ENCODE data around the gene CTDP1. TPM values are rescaled to one million over a fixed set of nuclear protein-coding genes. Genes with fewer than 3 reads are reported as not detected.

The CTDP1 gene
- total RNA-seq, 1 experiment from 2014 or later: 24.9 TPM

DNA sequence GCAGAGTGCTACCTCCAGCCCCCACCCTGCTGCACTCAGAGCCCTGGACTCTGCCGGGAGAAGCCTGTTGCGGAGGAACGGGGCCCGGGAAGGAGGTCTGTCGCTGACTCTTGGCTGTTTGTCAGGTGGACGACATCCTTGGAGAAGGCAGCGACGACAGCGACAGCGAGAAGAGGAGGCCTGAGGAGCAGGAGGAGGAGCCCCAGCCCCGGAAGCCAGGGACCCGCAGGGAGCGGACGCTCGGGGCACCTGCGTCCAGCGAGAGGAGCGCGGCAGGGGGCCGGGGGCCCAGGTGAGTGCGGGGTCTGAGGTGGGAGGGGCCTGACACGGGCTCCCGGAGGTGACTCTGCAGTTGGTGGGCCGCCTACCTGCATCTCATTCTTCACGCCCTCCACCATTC lies 56.6 kb downstream of the CTDP1 start:
- Histone ChIP-seq H3K9ac (ENCODE audit: low read length) (no peak overlapping the region), H3K36me3 (ENCODE audit: control insufficient read depth in 1 of 2, insufficient read depth in 2 of 2, low read length in 2 of 2) (peaks cover 2 to 48% of the 10 kb centered on the region in 2 experiments)
- RAD21 ChIA-PET (ENCODE audit: low non-redundant PET in 1 of 2, low total read pairs in 2 of 2, uncharacterized antibody in 2 of 2, unreplicated experiment in 2 of 2): no interaction called here

More for the DNA sequence above, 56.6 kb downstream of the CTDP1 start:
- ChIA-PET CTCF (no interaction called here), POLR2A (no interaction called here)
- Histone ChIP-seq H3K4me1 (ENCODE audit: control insufficient read depth in 1 of 2, insufficient read depth in 2 of 2, low read length in 2 of 2) (no peaks in the 10 kb centered on the region), H3K9me3 (ENCODE audit: control insufficient read depth in 1 of 2, insufficient read depth in 1 of 2, low read depth in 1 of 2, low read length in 2 of 2) (peaks cover 5 to 10% of the 10 kb centered on the region in 2 experiments; a peak in 3 of 4 replicates), H3K9me2 (ENCODE audit: insufficient read depth) (no peaks in the 10 kb centered on the region), H3K27me3 (ENCODE audit: insufficient read depth, low read length) (no peaks in the 10 kb centered on the region), H4K20me1 (ENCODE audit: insufficient read depth) (no peaks in the 10 kb centered on the region), H3K4me3 (replicated peaks in 1 of 2; ENCODE audit: low read depth in 1 of 2, low read length in 2 of 2) (no peak overlapping the region), H3K4me2 (ENCODE audit: low read length) (no peak overlapping the region), H3K27ac (ENCODE audit: low read depth, low read length) (no peak overlapping the region), H2AFZ (ENCODE audit: low read depth, low read length, poor library complexity, severe bottlenecking) (no peak overlapping the region), H3K79me2 (ENCODE audit: insufficient read depth, low read length) (no peaks in the 10 kb centered on the region)
- DNase-seq (ENCODE audit: low read depth, low spot score) (no peak), ATAC-seq (no peak)
- TF ChIP-seq YY1 (IDR thresholded peaks at IDR 0.05; ENCODE audit: extremely low read depth, insufficient replicate concordance, low read depth, low read length) (no peak), CEBPB (IDR thresholded peaks at IDR 0.05; ENCODE audit: low read depth) (no peak), EZH2phosphoT487 (IDR thresholded peaks at IDR 0.05; ENCODE audit: borderline replicate concordance) (no peak), EGR1 (IDR thresholded peaks at IDR 0.05; ENCODE audit: low read depth) (no peak), SRF (IDR thresholded peaks at IDR 0.05; ENCODE audit: low read depth) (no peak), SIN3A (IDR thresholded peaks at IDR 0.05; ENCODE audit: low read depth) (no peak), EZH2 (IDR thresholded peaks at IDR 0.05) (no peak), SP1 (IDR thresholded peaks at IDR 0.05; ENCODE audit: low read depth) (no peak), JUND (IDR thresholded peaks at IDR 0.05) (no peak), POLR2A (IDR thresholded peaks at IDR 0.05; ENCODE audit: borderline replicate concordance, extremely low read depth, insufficient read depth, insufficient read length) (no peak), CBX3 (IDR thresholded peaks at IDR 0.05; ENCODE audit: low read depth) (no peak), ELF1 (IDR thresholded peaks at IDR 0.05; ENCODE audit: borderline replicate concordance, low read depth) (no peak), TCF7L2 (IDR thresholded peaks at IDR 0.05; ENCODE audit: borderline replicate concordance, extremely low read depth, insufficient read depth, insufficient read length) (no peak), ZFX (IDR thresholded peaks at IDR 0.05) (no peak), RAD21 (IDR thresholded peaks at IDR 0.05; ENCODE audit: low read depth) (no peak), FOSL1 (IDR thresholded peaks at IDR 0.05; ENCODE audit: low read depth) (no peak), POLR2AphosphoS5 (IDR thresholded peaks at IDR 0.05; ENCODE audit: low read depth, low read length) (no peak)
- TF ChIP-seq, protein P1, sequence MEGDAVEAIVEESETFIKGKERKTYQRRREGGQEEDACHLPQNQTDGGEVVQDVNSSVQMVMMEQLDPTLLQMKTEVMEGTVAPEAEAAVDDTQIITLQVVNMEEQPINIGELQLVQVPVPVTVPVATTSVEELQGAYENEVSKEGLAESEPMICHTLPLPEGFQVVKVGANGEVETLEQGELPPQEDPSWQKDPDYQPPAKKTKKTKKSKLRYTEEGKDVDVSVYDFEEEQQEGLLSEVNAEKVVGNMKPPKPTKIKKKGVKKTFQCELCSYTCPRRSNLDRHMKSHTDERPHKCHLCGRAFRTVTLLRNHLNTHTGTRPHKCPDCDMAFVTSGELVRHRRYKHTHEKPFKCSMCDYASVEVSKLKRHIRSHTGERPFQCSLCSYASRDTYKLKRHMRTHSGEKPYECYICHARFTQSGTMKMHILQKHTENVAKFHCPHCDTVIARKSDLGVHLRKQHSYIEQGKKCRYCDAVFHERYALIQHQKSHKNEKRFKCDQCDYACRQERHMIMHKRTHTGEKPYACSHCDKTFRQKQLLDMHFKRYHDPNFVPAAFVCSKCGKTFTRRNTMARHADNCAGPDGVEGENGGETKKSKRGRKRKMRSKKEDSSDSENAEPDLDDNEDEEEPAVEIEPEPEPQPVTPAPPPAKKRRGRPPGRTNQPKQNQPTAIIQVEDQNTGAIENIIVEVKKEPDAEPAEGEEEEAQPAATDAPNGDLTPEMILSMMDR (IDR thresholded peaks at IDR 0.05 in 2 of 3, conservative IDR thresholded peaks at IDR 0.05 in 1 of 3; ENCODE audit: borderline replicate concordance in 1 of 3, insufficient read depth in 1 of 3, low read depth in 2 of 3, low read length in 2 of 3): no peak
- TF ChIP-seq, protein P2, sequence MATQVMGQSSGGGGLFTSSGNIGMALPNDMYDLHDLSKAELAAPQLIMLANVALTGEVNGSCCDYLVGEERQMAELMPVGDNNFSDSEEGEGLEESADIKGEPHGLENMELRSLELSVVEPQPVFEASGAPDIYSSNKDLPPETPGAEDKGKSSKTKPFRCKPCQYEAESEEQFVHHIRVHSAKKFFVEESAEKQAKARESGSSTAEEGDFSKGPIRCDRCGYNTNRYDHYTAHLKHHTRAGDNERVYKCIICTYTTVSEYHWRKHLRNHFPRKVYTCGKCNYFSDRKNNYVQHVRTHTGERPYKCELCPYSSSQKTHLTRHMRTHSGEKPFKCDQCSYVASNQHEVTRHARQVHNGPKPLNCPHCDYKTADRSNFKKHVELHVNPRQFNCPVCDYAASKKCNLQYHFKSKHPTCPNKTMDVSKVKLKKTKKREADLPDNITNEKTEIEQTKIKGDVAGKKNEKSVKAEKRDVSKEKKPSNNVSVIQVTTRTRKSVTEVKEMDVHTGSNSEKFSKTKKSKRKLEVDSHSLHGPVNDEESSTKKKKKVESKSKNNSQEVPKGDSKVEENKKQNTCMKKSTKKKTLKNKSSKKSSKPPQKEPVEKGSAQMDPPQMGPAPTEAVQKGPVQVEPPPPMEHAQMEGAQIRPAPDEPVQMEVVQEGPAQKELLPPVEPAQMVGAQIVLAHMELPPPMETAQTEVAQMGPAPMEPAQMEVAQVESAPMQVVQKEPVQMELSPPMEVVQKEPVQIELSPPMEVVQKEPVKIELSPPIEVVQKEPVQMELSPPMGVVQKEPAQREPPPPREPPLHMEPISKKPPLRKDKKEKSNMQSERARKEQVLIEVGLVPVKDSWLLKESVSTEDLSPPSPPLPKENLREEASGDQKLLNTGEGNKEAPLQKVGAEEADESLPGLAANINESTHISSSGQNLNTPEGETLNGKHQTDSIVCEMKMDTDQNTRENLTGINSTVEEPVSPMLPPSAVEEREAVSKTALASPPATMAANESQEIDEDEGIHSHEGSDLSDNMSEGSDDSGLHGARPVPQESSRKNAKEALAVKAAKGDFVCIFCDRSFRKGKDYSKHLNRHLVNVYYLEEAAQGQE (IDR thresholded peaks at IDR 0.05; ENCODE audit: low read depth): no peak
- TF ChIP-seq, protein P3, sequence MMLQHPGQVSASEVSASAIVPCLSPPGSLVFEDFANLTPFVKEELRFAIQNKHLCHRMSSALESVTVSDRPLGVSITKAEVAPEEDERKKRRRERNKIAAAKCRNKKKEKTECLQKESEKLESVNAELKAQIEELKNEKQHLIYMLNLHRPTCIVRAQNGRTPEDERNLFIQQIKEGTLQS (IDR thresholded peaks at IDR 0.05): no peak
- intact Hi-C loops (cut with micrococcal nuclease): no loop called here
- no TSS peak for BruUV-seq (replicated peaks)
